Measurements from ENCODE around the gene CNST. TPM values are rescaled to one million over a fixed set of nuclear protein-coding genes. Genes with fewer than 3 reads are reported as not detected.
A peak's percentile ranks its signal among the peaks of the same experiment; 100 is the strongest.

Gene CNST
- total and polyA plus RNA-seq, 9 of the 15 experiments (the other 6 are each of a cell fraction or from before 2014, with no cell fraction given), result 17.0 to 55.3 (median 30.8) TPM

DNA sequence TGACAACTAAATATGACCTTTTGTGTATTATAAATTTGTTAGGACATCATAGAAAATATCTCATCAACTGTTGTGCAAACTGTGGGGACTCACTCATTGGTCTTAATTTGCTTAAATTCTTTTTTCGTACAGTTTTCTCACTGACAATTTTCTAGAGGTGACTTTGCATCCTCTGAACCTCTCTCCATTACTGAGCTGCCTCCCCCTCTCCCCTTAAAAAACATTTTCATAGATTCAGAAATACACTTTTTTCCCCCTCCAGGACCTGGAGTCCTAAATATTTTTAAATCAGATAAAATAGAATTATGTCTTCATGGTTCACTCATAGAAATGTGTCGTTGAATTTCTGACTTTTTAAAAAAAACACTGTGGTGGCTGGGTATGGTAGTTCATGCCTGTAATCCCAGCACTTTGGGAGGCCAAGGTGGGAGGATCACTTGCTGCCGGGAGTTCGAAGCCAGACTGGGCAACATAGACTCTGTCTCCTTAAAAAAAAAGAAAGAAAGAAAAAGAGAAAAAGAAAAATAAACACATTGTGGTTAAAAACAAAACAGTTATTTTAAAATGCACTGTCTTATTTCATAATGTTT is 1.5 kb downstream of the CNST start:
- Histone ChIP-seq H3K9me3 (replicated peaks; ENCODE audit: control insufficient read depth, insufficient read depth, low read depth, low read length) (no peaks in the 10 kb centered on the region), H3K27me3 (ENCODE audit: control insufficient read depth in 2 of 2, insufficient read depth in 2 of 2, low read length in 2 of 2) (no peaks in the 10 kb centered on the region), H3K27ac (ENCODE audit: extremely low read depth, low read depth, low read length) (peak overlapping the region; percentile 85), H3K9ac (ENCODE audit: insufficient read depth in 1 of 2, low read depth in 2 of 2, low read length in 2 of 2) (peak overlapping the region; percentile 76 to 77), H3K79me2 (ENCODE audit: control insufficient read depth, insufficient read depth, low read length) (peaks cover 99% of the 10 kb centered on the region), H3K4me1 (replicated peaks in 1 of 2; ENCODE audit: control insufficient read depth in 2 of 2, insufficient read depth in 2 of 2, low read length in 2 of 2) (peaks cover 10 to 31% of the 10 kb centered on the region in 2 experiments), H3K9me1 (ENCODE audit: control insufficient read depth, insufficient read depth, low read length) (no peaks in the 10 kb centered on the region), H4K20me1 (replicated peaks; ENCODE audit: control insufficient read depth, insufficient read depth, low read length) (no peaks in the 10 kb centered on the region; the same call in 1 of the 2 replicates), H2AFZ (ENCODE audit: low read depth, low read length) (no peak overlapping the region; the same call in 1 of the 2 replicates), H3K4me2 (ENCODE audit: insufficient read depth, low read length) (peak overlapping the region; percentile 89), H3K36me3 (ENCODE audit: control insufficient read depth, insufficient read depth, low read length) (peaks cover 24% of the 10 kb centered on the region), H3K4me3 (peak overlapping the region; percentile 85)
- DNase-seq (ENCODE audit: extremely low read depth in 1 of 4, low spot score in 3 of 4) (peak in 1 of 4 experiments; percentile 19), FAIRE-seq (no peak), ATAC-seq (no peak)
- TSS peak; percentile 45 for BruUV-seq (replicated peaks)
- in situ Hi-C loops (cut with MboI), result no loop called here
- ChIA-PET POLR2A (interaction anchor here (0.6 to 3.8 kb wide), 4 partner anchors 9 to 520 kb away, joined by 3 to 26 read pairs (median 12); no protein-coding TSS in a partner anchor), CTCF (ENCODE audit: low intra/inter-chr PET ratio) (no interaction called here)
- WGBS (ENCODE audit: insufficient coverage, low coverage, missing lambda C conversion rate), result 0% methylated on average over 4 of the region's 4 CpGs
- intact Hi-C loops (cut with micrococcal nuclease), result loop anchor here (2.0 to 10.0 kb wide), 5 partner anchors 15 to 367 kb away; partner anchors contain the start of gene AHCTF1
- TF ChIP-seq CREBBP (IDR thresholded peaks at IDR 0.05; ENCODE audit: low read depth, low read length), result no peak
- no peak for TF ChIP-seq ZNF175 (CRISPR knock-in tag; IDR thresholded peaks at IDR 0.05; ENCODE audit: low read depth)
- TF ChIP-seq FOXM1 (IDR thresholded peaks at IDR 0.05; ENCODE audit: low read depth), result peak; percentile 66
- no peak for TF ChIP-seq FOXM1 (CRISPR knock-in tag; IDR thresholded peaks at IDR 0.05; ENCODE audit: low read depth)
- no peak for TF ChIP-seq ZMIZ1 (IDR thresholded peaks at IDR 0.05; ENCODE audit: low read depth in 2 of 2, low read length in 2 of 2)
- TF ChIP-seq HLTF (IDR thresholded peaks at IDR 0.05), result no peak
- TF ChIP-seq ADNP (tag; IDR thresholded peaks at IDR 0.05), result peak; percentile 87
- TF ChIP-seq ZNF224 (CRISPR knock-in tag; IDR thresholded peaks at IDR 0.05), result no peak
- TF ChIP-seq, protein P1, sequence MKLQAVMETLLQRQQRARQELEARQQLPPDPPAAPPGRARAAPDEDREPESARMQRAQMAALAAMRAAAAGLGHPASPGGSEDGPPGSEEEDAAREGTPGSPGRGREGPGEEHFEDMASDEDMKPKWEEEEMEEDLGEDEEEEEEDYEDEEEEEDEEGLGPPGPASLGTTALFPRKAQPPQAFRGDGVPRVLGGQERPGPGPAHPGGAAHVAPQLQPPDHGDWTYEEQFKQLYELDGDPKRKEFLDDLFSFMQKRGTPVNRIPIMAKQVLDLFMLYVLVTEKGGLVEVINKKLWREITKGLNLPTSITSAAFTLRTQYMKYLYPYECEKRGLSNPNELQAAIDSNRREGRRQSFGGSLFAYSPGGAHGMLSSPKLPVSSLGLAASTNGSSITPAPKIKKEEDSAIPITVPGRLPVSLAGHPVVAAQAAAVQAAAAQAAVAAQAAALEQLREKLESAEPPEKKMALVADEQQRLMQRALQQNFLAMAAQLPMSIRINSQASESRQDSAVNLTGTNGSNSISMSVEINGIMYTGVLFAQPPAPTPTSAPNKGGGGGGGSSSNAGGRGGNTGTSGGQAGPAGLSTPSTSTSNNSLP (IDR thresholded peaks at IDR 0.05; ENCODE audit: borderline replicate concordance, low read depth, low read length), result no peak
- TF ChIP-seq, protein P2, sequence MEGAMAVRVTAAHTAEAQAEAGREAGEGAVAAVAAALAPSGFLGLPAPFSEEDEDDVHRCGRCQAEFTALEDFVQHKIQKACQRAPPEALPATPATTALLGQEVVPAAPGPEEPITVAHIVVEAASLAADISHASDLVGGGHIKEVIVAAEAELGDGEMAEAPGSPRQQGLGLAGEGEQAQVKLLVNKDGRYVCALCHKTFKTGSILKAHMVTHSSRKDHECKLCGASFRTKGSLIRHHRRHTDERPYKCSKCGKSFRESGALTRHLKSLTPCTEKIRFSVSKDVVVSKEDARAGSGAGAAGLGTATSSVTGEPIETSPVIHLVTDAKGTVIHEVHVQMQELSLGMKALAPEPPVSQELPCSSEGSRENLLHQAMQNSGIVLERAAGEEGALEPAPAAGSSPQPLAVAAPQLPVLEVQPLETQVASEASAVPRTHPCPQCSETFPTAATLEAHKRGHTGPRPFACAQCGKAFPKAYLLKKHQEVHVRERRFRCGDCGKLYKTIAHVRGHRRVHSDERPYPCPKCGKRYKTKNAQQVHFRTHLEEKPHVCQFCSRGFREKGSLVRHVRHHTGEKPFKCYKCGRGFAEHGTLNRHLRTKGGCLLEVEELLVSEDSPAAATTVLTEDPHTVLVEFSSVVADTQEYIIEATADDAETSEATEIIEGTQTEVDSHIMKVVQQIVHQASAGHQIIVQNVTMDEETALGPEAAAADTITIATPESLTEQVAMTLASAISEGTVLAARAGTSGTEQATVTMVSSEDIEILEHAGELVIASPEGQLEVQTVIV (CRISPR knock-in tag; IDR thresholded peaks at IDR 0.05; ENCODE audit: borderline replicate concordance), result no peak
- TF ChIP-seq ELK3 (CRISPR knock-in tag; IDR thresholded peaks at IDR 0.05), result no peak
- TF ChIP-seq MIER1 (IDR thresholded peaks at IDR 0.05; ENCODE audit: low read depth), result no peak
- TF ChIP-seq CEBPB (tag; IDR thresholded peaks at IDR 0.05), result peak; percentile 26; the same call in 1 of the 2 replicates

Measured in K562 (cell line).